OCI-LY3 (cell line): Measurements from ENCODE around the gene SH3BGRL.

Experiments
- EZH2phosphoT487 ChIP-seq: fragments of 200-600 bp; shearing (Covaris generic); IDR thresholded peaks from 2 replicates; pipeline ENCODE4 v1.6.1; 2018; ENCODE audit warnings: antibody characterized with exemption, mixed run types, low read depth
- TF ChIP-seq, protein P1 (sequence below): fragments of 200-600, 300-600 bp; sonication (generic); IDR thresholded peaks from 2 replicates; pipeline ENCODE4 v1.5.1; 2014; ENCODE audit warnings: antibody characterized with exemption, low read length, low read depth

DNA sequence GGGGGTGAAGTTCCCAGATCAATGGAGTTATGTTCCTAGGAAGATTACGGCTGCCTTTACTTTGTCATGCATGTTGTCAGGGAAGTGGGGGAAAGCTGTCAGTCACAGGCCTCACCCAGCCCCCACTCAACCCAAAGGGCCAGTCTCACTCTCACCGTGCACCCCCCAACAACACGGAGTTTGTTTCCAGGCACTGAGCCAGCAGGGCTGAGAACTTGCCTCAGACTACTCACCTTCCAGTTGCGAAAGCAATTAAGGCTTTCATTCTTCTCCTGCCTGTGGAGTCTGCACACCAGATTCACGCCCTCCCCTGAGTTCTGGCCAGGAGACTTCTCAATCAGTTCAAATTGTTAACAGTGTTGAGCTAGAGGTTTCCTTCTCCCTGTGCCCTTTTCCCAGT is 114.3 kb downstream of the SH3BGRL start:
- TF ChIP-seq, protein P1, sequence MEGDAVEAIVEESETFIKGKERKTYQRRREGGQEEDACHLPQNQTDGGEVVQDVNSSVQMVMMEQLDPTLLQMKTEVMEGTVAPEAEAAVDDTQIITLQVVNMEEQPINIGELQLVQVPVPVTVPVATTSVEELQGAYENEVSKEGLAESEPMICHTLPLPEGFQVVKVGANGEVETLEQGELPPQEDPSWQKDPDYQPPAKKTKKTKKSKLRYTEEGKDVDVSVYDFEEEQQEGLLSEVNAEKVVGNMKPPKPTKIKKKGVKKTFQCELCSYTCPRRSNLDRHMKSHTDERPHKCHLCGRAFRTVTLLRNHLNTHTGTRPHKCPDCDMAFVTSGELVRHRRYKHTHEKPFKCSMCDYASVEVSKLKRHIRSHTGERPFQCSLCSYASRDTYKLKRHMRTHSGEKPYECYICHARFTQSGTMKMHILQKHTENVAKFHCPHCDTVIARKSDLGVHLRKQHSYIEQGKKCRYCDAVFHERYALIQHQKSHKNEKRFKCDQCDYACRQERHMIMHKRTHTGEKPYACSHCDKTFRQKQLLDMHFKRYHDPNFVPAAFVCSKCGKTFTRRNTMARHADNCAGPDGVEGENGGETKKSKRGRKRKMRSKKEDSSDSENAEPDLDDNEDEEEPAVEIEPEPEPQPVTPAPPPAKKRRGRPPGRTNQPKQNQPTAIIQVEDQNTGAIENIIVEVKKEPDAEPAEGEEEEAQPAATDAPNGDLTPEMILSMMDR: no peak
- no peak for TF ChIP-seq EZH2phosphoT487
